WTC11 (cell line): ENCODE results near the gene ABHD1. TPM values are rescaled to one million over a fixed set of nuclear protein-coding genes. Genes with fewer than 3 reads are reported as not detected.

Experiments used
- ATAC-seq: fragments of 200-7000 bp; cut with Tn5 transposase; 2 replicates; pipeline ENCODE4 v1.10.0; 2021; ENCODE audit warnings: mild to moderate bottlenecking, moderate library complexity
- CTCF ChIA-PET: fragments of 300-600 bp; sonication (Branson Sonifier 250); formaldehyde crosslinking; loops from one replicate; lab custom pipeline; 2021; ENCODE audit warnings: antibody characterized with exemption; lab: Charles Lee
- POLR2A ChIA-PET: fragments of 350-600 bp; sonication (Branson Sonifier 250); formaldehyde crosslinking; loops from one replicate; lab custom pipeline; 2021; ENCODE audit warnings: antibody characterized with exemption; lab: Charles Lee
- DNase-seq: peaks from one replicate; pipeline ENCODE4 v3.0.0; 2021; ENCODE audit warnings: low spot score
- H3K27ac Mint-ChIP-seq: 2 replicates; pipeline ENCODE4 v1.8.0; 2021; ENCODE audit warnings: mixed read lengths
- H3K27me3 Mint-ChIP-seq: 2 replicates; pipeline ENCODE4 v1.8.0; 2021; ENCODE audit warnings: low read depth, mild to moderate bottlenecking, moderate library complexity, mixed read lengths
- H3K36me3 Mint-ChIP-seq: 2 replicates; pipeline ENCODE4 v1.8.0; 2021; ENCODE audit warnings: mixed read lengths
- H3K4me1 Mint-ChIP-seq: 2 replicates; pipeline ENCODE4 v1.8.0; 2022; ENCODE audit warnings: mixed read lengths
- H3K4me3 Mint-ChIP-seq: 2 replicates; pipeline ENCODE4 v1.8.0; 2021; ENCODE audit warnings: mild to moderate bottlenecking, moderate library complexity, mixed read lengths
- H3K9me3 Mint-ChIP-seq: 2 replicates; pipeline ENCODE4 v1.8.0; 2021; ENCODE audit warnings: mixed read lengths
- AFF4 ChIP-seq: sonication (generic); formaldehyde crosslinking; IDR thresholded peaks from 2 replicates; pipeline ENCODE4 v1.8.1; 2023; ENCODE audit warnings: mild to moderate bottlenecking, missing genetic modification reagents, borderline replicate concordance
- CDX4 ChIP-seq: fragments of 250-450 bp; sonication (Bioruptor Pico); IDR thresholded peaks from 2 replicates; pipeline ENCODE4 v1.9.0; 2021; ENCODE audit warnings: moderate library complexity, mild to moderate bottlenecking, inconsistent platforms, borderline replicate concordance
- CREB1 ChIP-seq: sonication (generic); formaldehyde crosslinking; IDR thresholded peaks from 2 replicates; pipeline ENCODE4 v1.8.0; 2023; ENCODE audit warnings: mild to moderate bottlenecking, missing genetic modification reagents
- E2F1 ChIP-seq: sonication (generic); formaldehyde crosslinking; IDR thresholded peaks from 2 replicates; pipeline ENCODE4 v1.8.0; 2022; ENCODE audit warnings: mild to moderate bottlenecking, missing genetic modification reagents
- E2F4 ChIP-seq: sonication (generic); formaldehyde crosslinking; IDR thresholded peaks from 2 replicates; pipeline ENCODE4 v1.8.1; 2022; ENCODE audit warnings: low read depth, mild to moderate bottlenecking, moderate library complexity, missing genetic modification reagents, borderline replicate concordance
- ESRRA ChIP-seq: sonication (generic); formaldehyde crosslinking; IDR thresholded peaks from 2 replicates; pipeline ENCODE4 v1.8.1; 2022; ENCODE audit warnings: mild to moderate bottlenecking, missing genetic modification reagents, borderline replicate concordance
- FOXJ3 ChIP-seq: sonication (generic); formaldehyde crosslinking; IDR thresholded peaks from 2 replicates; pipeline ENCODE4 v1.9.0; 2021; ENCODE audit warnings: missing genetic modification reagents, mild to moderate bottlenecking, borderline replicate concordance
- FOXP1 ChIP-seq: sonication (generic); formaldehyde crosslinking; IDR thresholded peaks from 2 replicates; pipeline ENCODE4 v1.8.0; 2022; ENCODE audit warnings: missing genetic modification reagents, mild to moderate bottlenecking, moderate library complexity, borderline replicate concordance
- GABPB1 ChIP-seq: sonication (generic); formaldehyde crosslinking; IDR thresholded peaks from 2 replicates; pipeline ENCODE4 v1.8.1; 2023; ENCODE audit warnings: mild to moderate bottlenecking, missing genetic modification reagents
- HMGXB4 ChIP-seq: sonication (generic); formaldehyde crosslinking; IDR thresholded peaks from 2 replicates; pipeline ENCODE4 v1.8.1; 2023; ENCODE audit warnings: mild to moderate bottlenecking, moderate library complexity, missing genetic modification reagents
- JUN ChIP-seq: sonication (generic); formaldehyde crosslinking; IDR thresholded peaks from 2 replicates; pipeline ENCODE4 v1.8.0; 2023; ENCODE audit warnings: mild to moderate bottlenecking, missing genetic modification reagents
- MAX ChIP-seq: sonication (generic); formaldehyde crosslinking; IDR thresholded peaks from 2 replicates; pipeline ENCODE4 v1.8.0; 2022; ENCODE audit warnings: mild to moderate bottlenecking, missing genetic modification reagents
- MLX ChIP-seq: sonication (generic); formaldehyde crosslinking; IDR thresholded peaks from 2 replicates; pipeline ENCODE4 v1.8.1; 2023; ENCODE audit warnings: mild to moderate bottlenecking, missing genetic modification reagents, moderate library complexity
- MYBL2 ChIP-seq: sonication (generic); formaldehyde crosslinking; IDR thresholded peaks from 2 replicates; pipeline ENCODE4 v1.8.1; 2023; ENCODE audit warnings: mild to moderate bottlenecking, moderate library complexity, missing genetic modification reagents
- NFE2L1 ChIP-seq: sonication (generic); formaldehyde crosslinking; IDR thresholded peaks from 2 replicates; pipeline ENCODE4 v1.8.1; 2023; ENCODE audit warnings: missing genetic modification reagents
- NR3C1 ChIP-seq: sonication (generic); formaldehyde crosslinking; conservative IDR thresholded peaks from 2 replicates; pipeline ENCODE4 v1.8.1; 2023; ENCODE audit warnings: low read depth, mild to moderate bottlenecking, missing genetic modification reagents
- SOX15 ChIP-seq: fragments of 250-450 bp; sonication (Bioruptor Pico); IDR thresholded peaks from 2 replicates; pipeline ENCODE4 v1.9.0; 2021; ENCODE audit warnings: mild to moderate bottlenecking
- SP1 ChIP-seq: sonication (generic); formaldehyde crosslinking; conservative IDR thresholded peaks from 2 replicates; pipeline ENCODE4 v1.8.1; 2022; ENCODE audit warnings: missing genetic modification reagents
- TEAD4 ChIP-seq: sonication (generic); formaldehyde crosslinking; IDR thresholded peaks from 2 replicates; pipeline ENCODE4 v1.8.0; 2022; ENCODE audit warnings: mild to moderate bottlenecking, missing genetic modification reagents
- ZBTB43 ChIP-seq: sonication (generic); formaldehyde crosslinking; IDR thresholded peaks from 2 replicates; pipeline ENCODE4 v1.8.1; 2023; ENCODE audit warnings: mild to moderate bottlenecking, missing genetic modification reagents
- ZNF263 ChIP-seq: sonication (generic); formaldehyde crosslinking; IDR thresholded peaks from 2 replicates; pipeline ENCODE4 v1.8.1; 2022; ENCODE audit warnings: low read depth, mild to moderate bottlenecking, moderate library complexity, missing genetic modification reagents
- ZNF396 ChIP-seq: fragments of 250-450 bp; sonication (Bioruptor Pico); IDR thresholded peaks from 2 replicates; pipeline ENCODE4 v1.8.0; 2021; ENCODE audit warnings: mild to moderate bottlenecking, moderate library complexity, borderline replicate concordance
- ZNF416 ChIP-seq: fragments of 250-450 bp; sonication (Bioruptor Pico); IDR thresholded peaks from 2 replicates; pipeline ENCODE4 v1.9.0; 2021; ENCODE audit warnings: mild to moderate bottlenecking, inconsistent platforms
- total RNA-seq: library from RNA; stranded (reverse); gene quantifications from 3 replicates; pipeline ENCODE4 v1.2.3, GENCODE V29; 2021

Gene ABHD1
- total RNA-seq, 1 experiment from 2014 or later, result 0.31 TPM

GRCh38 chr2:27133905-27134780, 10.5 kb downstream of the ABHD1 start, which contains the start of gene PREB (continued):
- TF ChIP-seq E2F4 (CRISPR knock-in tag) (no peak; the same call in 1 of the 2 replicates), NR3C1 (CRISPR knock-in tag) (no peak), HMGXB4 (CRISPR knock-in tag) (peak; percentile 95), JUN (CRISPR knock-in tag) (no peak), SOX15 (CRISPR knock-in tag) (no peak), ZNF416 (no peak), MLX (no peak), CDX4 (CRISPR knock-in tag) (no peak), SP1 (peak; percentile 63), ZBTB43 (CRISPR knock-in tag) (peak; percentile 30; the same call in 1 of the 2 replicates), TEAD4 (CRISPR knock-in tag) (no peak), MYBL2 (0 out of 2 replicates have a peak, but pooled peaks have one; percentile 53), FOXP1 (peak; percentile 50; the same call in 1 of the 2 replicates), ZNF263 (no peak), ZNF396 (no peak), MAX (CRISPR knock-in tag) (peak; percentile 16; the same call in 1 of the 2 replicates), GABPB1 (CRISPR knock-in tag) (peak; percentile 41)

GRCh38 chr2:27134781-27135477, 11.3 kb downstream of the ABHD1 start:
- H3K4me1 Mint-ChIP-seq, result peaks cover 14% of the 10 kb centered on the region
- peaks cover 5% of the 10 kb centered on the region for H3K27me3 Mint-ChIP-seq
- H3K27ac Mint-ChIP-seq, result peak overlapping the region; percentile 84
- no peak for DNase-seq
- H3K36me3 Mint-ChIP-seq, result peaks cover 21% of the 10 kb centered on the region
- ChIA-PET POLR2A (interaction anchor here (1.3 to 1.7 kb wide), 8 partner anchors 11 to 113 kb away, joined by 3 to 9 read pairs (median 4); partner anchors contain the start of genes ABHD1, CAD and CGREF1), CTCF (interaction anchor here (0.6 to 3.3 kb wide), 17 partner anchors 10 to 145 kb away, joined by 3 to 50 read pairs (median 9); partner anchors contain the start of genes ABHD1, CGREF1, OST4 and TCF23)
- H3K9me3 Mint-ChIP-seq, result no peaks in the 10 kb centered on the region
- no peak for ATAC-seq
- peak overlapping the region; percentile 90 for H3K4me3 Mint-ChIP-seq
- TF ChIP-seq FOXJ3, result no peak
- TF ChIP-seq CREB1 (CRISPR knock-in tag), result no peak
- TF ChIP-seq ESRRA (CRISPR knock-in tag), result 0 out of 2 replicates have a peak, but pooled peaks have one; percentile 51
- TF ChIP-seq E2F1, result no peak
- TF ChIP-seq NFE2L1, result no peak
- 0 out of 2 replicates have a peak, but pooled peaks have one; percentile 20 for TF ChIP-seq AFF4 (CRISPR knock-in tag)
